NCI-H1105 treated with DMSO at 0.1 percent for 48 hours (cell line): ENCODE measurements around the gene CACNA1C.

Source experiments
- DNase-seq: peaks from one replicate; lab custom pipeline; 2025; lab: John Stamatoyannopoulos, UW

The CACNA1C gene

DNA sequence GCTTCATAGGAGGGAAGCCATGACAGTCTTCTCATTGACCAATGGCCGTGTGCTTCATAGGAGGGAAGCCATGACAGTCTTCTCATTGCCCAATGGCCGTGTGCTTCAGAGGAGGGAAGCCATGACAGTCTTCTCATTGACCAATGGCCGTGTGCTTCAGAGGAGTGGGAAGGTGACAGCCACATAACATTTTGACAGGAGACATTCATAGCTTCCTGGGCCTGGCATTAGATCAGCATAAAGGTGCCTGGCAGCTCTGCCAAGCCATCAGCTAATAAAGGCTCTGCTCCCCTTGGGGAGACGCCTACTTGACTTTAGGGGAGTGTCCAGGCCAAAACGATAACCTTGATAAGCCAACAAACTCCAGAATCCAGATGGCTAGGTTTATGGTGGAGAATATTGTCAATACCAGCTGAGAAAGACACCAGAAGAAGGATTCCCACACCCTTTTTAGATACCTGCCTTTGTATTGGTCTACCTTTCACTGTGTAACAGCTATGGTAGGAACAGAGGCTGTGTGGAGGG is 468.0 kb downstream of the CACNA1C start:
- DNase-seq: no peak

GRCh38 chr12:2523317-2523716 is 470.5 kb downstream of the CACNA1C start:
- no peak for DNase-seq

DNA sequence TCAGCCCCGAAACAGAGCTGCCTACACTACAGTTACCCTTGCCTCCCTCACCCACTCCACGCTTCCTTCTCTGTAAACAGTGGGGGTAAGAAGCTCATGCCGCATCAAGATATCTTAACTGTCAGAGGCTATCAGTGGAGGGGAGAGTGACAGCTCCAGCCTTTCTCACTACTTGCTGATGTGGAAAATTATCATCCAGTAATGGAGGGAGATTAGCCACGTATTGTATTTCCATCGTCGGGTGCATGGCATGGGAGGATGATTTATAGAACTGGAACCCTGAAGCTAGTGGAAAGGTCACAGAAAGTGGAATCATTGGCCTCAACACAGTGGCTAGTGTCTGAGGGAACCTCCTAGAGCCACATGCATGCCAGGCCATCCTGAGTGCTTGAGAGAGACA is 471.1 kb downstream of the CACNA1C start:
- no peak for DNase-seq

DNA sequence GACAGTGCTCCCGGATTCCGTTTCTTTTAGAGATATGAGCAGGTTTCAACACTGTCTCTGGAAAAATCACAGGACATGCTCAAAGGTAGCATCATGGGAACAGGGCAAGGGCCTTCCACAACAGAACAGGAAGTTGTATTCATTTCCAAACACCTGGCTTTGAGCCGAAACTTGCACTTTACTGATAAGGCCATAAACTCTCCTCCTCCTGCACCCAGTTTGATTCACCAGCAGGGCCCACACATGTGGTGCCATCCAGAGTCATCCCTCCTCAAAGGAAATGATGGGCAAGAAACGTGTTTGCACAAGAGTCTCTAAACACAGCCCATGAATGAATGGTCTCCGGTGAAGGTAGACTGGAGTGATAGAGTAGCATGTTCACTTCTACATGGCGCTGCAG is 473.6 kb downstream of the CACNA1C start:
- no peak for DNase-seq

DNA sequence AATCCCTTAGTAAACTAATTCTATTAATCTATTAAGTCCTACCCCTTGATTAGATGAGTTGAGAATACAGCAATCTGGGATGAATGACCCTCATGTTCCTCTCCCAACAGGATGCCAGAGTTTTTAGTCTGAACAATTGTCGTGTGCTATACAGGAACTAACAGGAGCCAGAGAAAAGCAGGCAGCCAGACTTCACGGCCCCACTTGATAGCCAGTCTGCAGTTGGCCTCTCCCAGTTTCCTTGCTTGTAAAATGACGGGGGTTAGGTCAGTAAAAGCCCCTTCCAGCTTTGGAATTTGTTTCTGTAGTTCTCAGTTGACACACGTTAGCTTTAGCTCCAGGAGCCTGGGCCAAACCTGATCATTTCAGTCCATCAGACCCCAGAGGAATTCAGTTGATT is 475.2 kb downstream of the CACNA1C start:
- DNase-seq: no peak

- DNase-seq: no peak
These were observed 477.0 kb downstream of the CACNA1C start for GRCh38 chr12:2529807-2530206.

GRCh38 chr12:2531371-2531770 is 478.6 kb downstream of the CACNA1C start:
- no peak for DNase-seq

- no peak for DNase-seq
These were observed 480.2 kb downstream of the CACNA1C start for GRCh38 chr12:2533036-2533435.

GRCh38 chr12:2535583-2536204 is 482.9 kb downstream of the CACNA1C start:
- no peak for DNase-seq

DNA sequence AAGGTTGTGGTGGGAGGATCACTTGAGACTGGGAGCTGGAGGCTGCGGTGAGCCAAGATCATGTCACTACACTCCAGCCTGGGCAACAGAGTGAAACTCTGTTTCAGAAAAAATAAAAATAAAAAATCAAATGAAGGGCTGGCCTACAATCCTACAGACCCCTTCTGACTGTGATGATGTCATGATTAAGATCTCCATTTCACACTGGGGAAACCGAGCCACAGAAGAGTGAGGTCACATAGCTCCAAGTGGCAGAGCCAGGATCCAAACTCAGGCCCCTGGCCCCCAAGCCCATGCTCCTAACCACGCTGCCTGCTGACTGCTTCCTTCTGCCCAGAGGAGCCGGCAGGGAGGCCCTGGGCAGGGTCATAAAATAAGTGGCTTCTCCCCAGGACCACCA is 483.9 kb downstream of the CACNA1C start:
- DNase-seq: no peak

DNA sequence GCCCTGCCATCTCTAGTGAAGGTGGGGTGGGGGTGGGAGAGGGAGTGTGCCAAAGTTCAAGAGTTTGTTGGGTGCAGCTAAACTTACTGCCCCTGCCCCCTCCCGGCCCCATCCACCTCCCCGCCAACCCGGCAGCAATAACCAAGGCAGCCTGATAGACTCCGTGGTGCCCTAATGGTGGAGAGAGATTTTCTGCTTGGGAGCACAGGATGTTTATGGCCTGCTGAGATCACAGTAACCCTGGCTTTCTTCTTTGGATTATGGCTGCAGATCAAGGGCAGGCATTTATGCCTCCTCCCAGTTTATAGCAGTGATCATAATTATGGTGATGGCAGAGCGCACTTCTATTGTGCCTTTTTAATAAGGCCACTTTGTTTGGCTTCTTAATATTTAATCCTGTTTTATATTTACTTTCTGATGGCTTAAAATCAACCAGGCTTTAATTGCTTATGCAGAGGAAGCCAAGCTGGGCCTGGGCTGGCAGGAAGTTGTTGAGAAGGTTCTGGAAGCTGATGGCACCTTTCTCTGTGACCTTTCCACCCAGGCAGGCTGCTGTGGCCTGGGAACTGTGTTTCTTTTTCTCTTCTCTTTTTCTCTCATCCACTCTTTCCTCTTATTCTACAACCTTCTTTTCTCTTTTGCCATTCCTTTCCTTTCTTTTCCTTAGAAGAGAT is 485.2 kb downstream of the CACNA1C start:
- DNase-seq: no peak

DNA sequence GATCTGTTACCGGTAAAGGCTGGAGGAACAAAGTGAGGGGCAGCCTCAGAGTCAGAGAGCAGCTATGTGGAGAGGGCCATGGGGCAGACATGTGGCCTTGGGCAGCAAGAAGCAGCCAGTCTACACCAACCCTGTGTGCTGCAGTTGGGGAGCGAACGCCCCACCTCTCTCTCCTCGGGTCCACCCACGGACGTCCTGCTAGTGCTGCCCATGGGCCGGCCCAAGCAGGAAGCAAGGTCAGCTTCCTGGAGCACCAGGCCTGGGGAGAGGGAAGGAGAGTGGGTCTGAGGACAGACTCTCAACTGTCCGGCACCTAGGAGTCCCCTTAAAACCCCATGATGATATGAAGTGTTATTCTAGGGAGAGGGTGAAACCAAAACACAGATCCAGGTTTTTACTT is 487.2 kb downstream of the CACNA1C start:
- DNase-seq: no peak

- DNase-seq: no peak
These were observed 487.8 kb downstream of the CACNA1C start for GRCh38 chr12:2540535-2540941.

- no peak for DNase-seq
These were observed 488.9 kb downstream of the CACNA1C start for GRCh38 chr12:2541631-2542204.

GRCh38 chr12:2543801-2544200 is 491.0 kb downstream of the CACNA1C start:
- DNase-seq: no peak

GRCh38 chr12:2544230-2544629 is 491.4 kb downstream of the CACNA1C start:
- DNase-seq: no peak

- DNase-seq: no peak
These were observed 494.7 kb downstream of the CACNA1C start for GRCh38 chr12:2547273-2548044.

DNA sequence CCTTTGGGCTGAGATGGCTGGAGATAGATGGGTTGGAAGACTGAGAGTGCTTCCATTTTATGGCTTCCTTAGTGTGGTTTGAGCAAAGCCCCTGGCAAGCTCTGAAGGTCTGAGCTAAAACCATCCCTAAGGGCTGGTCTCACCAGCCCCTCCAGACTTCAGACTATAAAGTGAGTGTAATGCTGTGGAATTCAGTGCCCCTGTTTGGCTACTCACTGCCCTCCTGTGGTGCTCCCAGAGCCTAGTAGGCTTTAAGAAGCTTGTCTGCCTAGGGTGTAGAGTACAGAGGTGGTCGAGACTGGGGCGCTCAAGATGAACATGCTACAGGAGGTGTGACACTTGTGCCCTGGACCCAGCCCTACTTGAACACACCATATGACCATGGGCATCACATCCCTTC is 495.3 kb downstream of the CACNA1C start:
- no peak for DNase-seq

- DNase-seq: peak; percentile 66
These were observed 498.0 kb downstream of the CACNA1C start for GRCh38 chr12:2550561-2551411.

GRCh38 chr12:2551412-2551900 is 498.7 kb downstream of the CACNA1C start:
- no peak for DNase-seq

GRCh38 chr12:2552000-2552756 is 499.4 kb downstream of the CACNA1C start:
- DNase-seq: no peak
